ENCODE results near the gene PGBD5. TPM values are rescaled to one million over a fixed set of nuclear protein-coding genes. Genes with fewer than 3 reads are reported as not detected.
A peak's percentile ranks its signal among the peaks of the same experiment; 100 is the strongest.

Gene PGBD5
- total and polyA plus RNA-seq, 2 of the 13 experiments (the other 11 are each of a cell fraction or from before 2014, with no cell fraction given) = 0.04 to 0.13 TPM

GRCh38 chr1:230299191-230300006, 126.7 kb downstream of the PGBD5 start:
- H2AFZ ChIP-seq (ENCODE audit: low read length) = peak overlapping the region; percentile 66
- H3K36me3 ChIP-seq (replicated peaks in 1 of 2; ENCODE audit: control insufficient read depth in 1 of 2, insufficient read depth in 2 of 2, low read length in 2 of 2) = no peaks in the 10 kb centered on the region
- no peaks in the 10 kb centered on the region for H3K9me3 ChIP-seq (ENCODE audit: low read length)
- peak overlapping the region; percentile 95 for H3K4me2 ChIP-seq (ENCODE audit: low read depth, low read length)
- no peaks in the 10 kb centered on the region for H3K79me2 ChIP-seq (ENCODE audit: insufficient read depth, low read length)
- FAIRE-seq = peak; percentile 67
- 17% methylated on average over 13 of the region's 15 CpGs for WGBS (ENCODE audit: low lambda C conversion rate)
- no peaks in the 10 kb centered on the region for H4K20me1 ChIP-seq (ENCODE audit: insufficient read depth, low read length)
- ATAC-seq = peak; percentile 92
- peak; percentile 82 for DNase-seq (ENCODE audit: low spot score)
- in situ Hi-C loops (cut with HindIII; ENCODE audit: extremely low pct_ligation_motif_present, low pct_unique_long_range_greater_than_20kb) (no loop called here), intact Hi-C loops (cut with micrococcal nuclease; ENCODE audit: unreplicated experiment) (no loop called here)
- H3K27ac ChIP-seq (ENCODE audit: extremely low read length, insufficient read depth, low read length) = peak overlapping the region; percentile 62
- POLR2A ChIA-PET = no interaction called here
- peak overlapping the region; percentile 9 to 67 (median 21); a peak in 5 of 6 replicates for H3K4me3 ChIP-seq (replicated peaks in 1 of 3; ENCODE audit: insufficient read depth in 1 of 3, low read depth in 2 of 3, low read length in 3 of 3)
- peak overlapping the region; percentile 35; the same call in 1 of the 2 replicates for H3K9ac ChIP-seq (ENCODE audit: insufficient read depth, low read depth, low read length)
- H3K4me1 ChIP-seq (ENCODE audit: insufficient read depth, low read length) = peaks cover 30% of the 10 kb centered on the region
- BruUV-seq (replicated peaks) = no TSS peak
- no peaks in the 10 kb centered on the region for H3K27me3 ChIP-seq (ENCODE audit: control insufficient read depth in 1 of 2, insufficient read depth in 2 of 2, low read length in 2 of 2)
- CTCF ChIA-PET (ENCODE audit: low intra/inter-chr PET ratio, low total read pairs) = no interaction called here
- TF ChIP-seq KLF12 (CRISPR knock-in tag; IDR thresholded peaks at IDR 0.05; ENCODE audit: borderline replicate concordance) = 0 out of 2 replicates have a peak, but pooled peaks have one; percentile 28
- TF ChIP-seq ZNF564 (CRISPR knock-in tag; IDR thresholded peaks at IDR 0.05) = no peak
- TF ChIP-seq ZNF33B (CRISPR knock-in tag; IDR thresholded peaks at IDR 0.05) = 0 out of 2 replicates have a peak, but pooled peaks have one; percentile 24
- no peak for TF ChIP-seq RAD51 (IDR thresholded peaks at IDR 0.05; ENCODE audit: borderline replicate concordance)
- TF ChIP-seq FOXP1 (IDR thresholded peaks at IDR 0.05) = no peak
- peak; percentile 17; the same call in 1 of the 2 replicates for TF ChIP-seq FOXP1 (CRISPR knock-in tag; IDR thresholded peaks at IDR 0.05)
- TF ChIP-seq, protein P1, sequence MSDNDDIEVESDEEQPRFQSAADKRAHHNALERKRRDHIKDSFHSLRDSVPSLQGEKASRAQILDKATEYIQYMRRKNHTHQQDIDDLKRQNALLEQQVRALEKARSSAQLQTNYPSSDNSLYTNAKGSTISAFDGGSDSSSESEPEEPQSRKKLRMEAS (IDR thresholded peaks at IDR 0.05) = peak; percentile 13; the same call in 1 of the 2 replicates
- 0 out of 2 replicates have a peak, but pooled peaks have one; percentile 11 for TF ChIP-seq HMG20A (CRISPR knock-in tag; IDR thresholded peaks at IDR 0.05; ENCODE audit: borderline replicate concordance)
- TF ChIP-seq SOX5 (CRISPR knock-in tag; IDR thresholded peaks at IDR 0.05; ENCODE audit: borderline replicate concordance) = peak; percentile 96
- no peak for TF ChIP-seq SPEN (CRISPR knock-in tag; IDR thresholded peaks at IDR 0.05; ENCODE audit: low read depth)
- no peak for TF ChIP-seq ZNF562 (CRISPR knock-in tag; IDR thresholded peaks at IDR 0.05; ENCODE audit: borderline replicate concordance)
- TF ChIP-seq ZNF432 (CRISPR knock-in tag; IDR thresholded peaks at IDR 0.05; ENCODE audit: borderline replicate concordance) = no peak
- TF ChIP-seq TEAD3 (CRISPR knock-in tag; optimal IDR thresholded peaks at IDR 0.05; ENCODE audit: borderline replicate concordance) = peak; percentile 32
- TF ChIP-seq SOX6 (IDR thresholded peaks at IDR 0.05) = no peak
- TF ChIP-seq SOX6 (CRISPR knock-in tag; IDR thresholded peaks at IDR 0.05) = peak; percentile 97
- peak; percentile 41; the same call in 1 of the 2 replicates for TF ChIP-seq ZGPAT (CRISPR knock-in tag; IDR thresholded peaks at IDR 0.05)
- no peak for TF ChIP-seq HHEX (CRISPR knock-in tag; IDR thresholded peaks at IDR 0.05)
- TF ChIP-seq, protein P2, sequence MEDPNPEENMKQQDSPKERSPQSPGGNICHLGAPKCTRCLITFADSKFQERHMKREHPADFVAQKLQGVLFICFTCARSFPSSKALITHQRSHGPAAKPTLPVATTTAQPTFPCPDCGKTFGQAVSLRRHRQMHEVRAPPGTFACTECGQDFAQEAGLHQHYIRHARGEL (CRISPR knock-in tag; IDR thresholded peaks at IDR 0.05) = no peak
- TF ChIP-seq HOXA5 (CRISPR knock-in tag; IDR thresholded peaks at IDR 0.05) = no peak
- no peak for TF ChIP-seq PAWR (CRISPR knock-in tag; IDR thresholded peaks at IDR 0.05; ENCODE audit: borderline replicate concordance)
- TF ChIP-seq ZNF547 (CRISPR knock-in tag; IDR thresholded peaks at IDR 0.05) = no peak
- no peak for TF ChIP-seq NCOA5 (CRISPR knock-in tag; IDR thresholded peaks at IDR 0.05)
- peak; percentile 37; the same call in 1 of the 2 replicates for TF ChIP-seq IRF2 (CRISPR knock-in tag; IDR thresholded peaks at IDR 0.05)
- TF ChIP-seq SALL1 (CRISPR knock-in tag; IDR thresholded peaks at IDR 0.05) = peak; percentile 83
- peak; percentile 38; the same call in 1 of the 2 replicates for TF ChIP-seq ZFX (CRISPR knock-in tag; IDR thresholded peaks at IDR 0.05; ENCODE audit: low read depth)
- TF ChIP-seq CEBPB (IDR thresholded peaks at IDR 0.05; ENCODE audit: borderline replicate concordance, low read depth, low read length) = 0 out of 2 replicates have a peak, but pooled peaks have one; percentile 18
- TF ChIP-seq MBNL3 (CRISPR knock-in tag; conservative IDR thresholded peaks at IDR 0.05) = no peak
